Right lung (tissue), 5 donors: ENCODE data around the gene SCNN1B. TPM values are rescaled to one million over a fixed set of nuclear protein-coding genes. Genes with fewer than 3 reads are reported as not detected.
"Not testable (repeated sequence)": the region's sequence is repeated elsewhere in the genome, so short reads cannot be mapped to it uniquely, and the experiment has no call there.

Experiments
- DNase-seq, 2 donors: peaks; one replicate each; pipeline ENCODE4 v3.0.0-alpha.2; 2013
- polyA plus RNA-seq, 5 donors: library from polyadenylated mRNA; unstranded; fragments of 120-200 nt; gene quantifications; one replicate each; pipeline versions ENCODE4 v1.2.1 to v1.2.3, GENCODE V29; 2013; ENCODE audit warnings: inconsistent platforms in 1 of 5, low replicate concordance in 1 of 5; ENCODE audit not compliant: insufficient read length in 5 of 5, insufficient read depth in 1 of 5

SCNN1B gene
- polyA plus RNA-seq, 5 donors = 2.3 to 4.9 (median 2.7) TPM

DNA sequence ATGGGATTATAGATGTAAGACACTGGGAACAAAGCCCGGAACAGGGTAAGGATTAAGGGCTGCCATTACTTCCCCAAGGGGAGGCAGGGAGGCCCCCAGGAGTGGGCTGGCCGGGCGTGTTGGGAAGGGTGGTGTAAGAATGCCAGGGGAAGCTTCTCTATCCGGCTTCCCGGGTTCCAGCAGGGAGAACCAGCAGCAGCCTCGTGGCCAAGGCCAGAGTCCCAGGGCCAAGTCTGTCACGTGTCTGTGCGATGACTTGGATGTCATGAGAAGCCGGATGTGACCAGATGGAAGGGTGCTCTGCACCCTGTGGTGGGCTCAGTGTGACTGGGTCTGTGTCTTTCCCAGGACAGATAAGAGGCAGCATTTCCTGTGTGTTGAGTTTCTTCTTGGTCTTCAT is 52.1 kb downstream of the SCNN1B start:
- no peak for DNase-seq

DNA sequence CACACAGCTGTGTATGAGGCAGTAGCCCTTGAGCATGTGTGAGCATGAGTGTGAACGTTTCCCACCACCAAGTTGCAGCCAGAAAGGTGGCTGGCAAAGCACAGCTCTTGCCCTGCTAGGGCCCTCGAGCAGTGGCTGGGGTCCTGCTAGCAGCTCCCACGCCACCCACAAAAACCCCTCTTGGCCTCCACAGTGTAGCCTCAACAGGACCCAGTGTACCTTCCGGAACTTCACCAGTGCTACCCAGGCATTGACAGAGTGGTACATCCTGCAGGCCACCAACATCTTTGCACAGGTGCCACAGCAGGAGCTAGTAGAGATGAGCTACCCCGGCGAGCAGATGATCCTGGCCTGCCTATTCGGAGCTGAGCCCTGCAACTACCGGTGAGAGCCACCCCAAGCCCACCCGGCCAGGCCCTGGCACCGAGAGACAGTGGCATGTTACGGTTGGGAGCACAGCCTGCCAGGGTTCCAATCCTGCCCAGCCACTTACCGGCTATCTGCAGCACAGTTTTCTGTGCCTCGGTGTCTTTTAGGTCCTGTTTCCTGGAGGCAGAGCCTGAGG is 53.1 kb downstream of the SCNN1B start:
- DNase-seq = no peak

DNA sequence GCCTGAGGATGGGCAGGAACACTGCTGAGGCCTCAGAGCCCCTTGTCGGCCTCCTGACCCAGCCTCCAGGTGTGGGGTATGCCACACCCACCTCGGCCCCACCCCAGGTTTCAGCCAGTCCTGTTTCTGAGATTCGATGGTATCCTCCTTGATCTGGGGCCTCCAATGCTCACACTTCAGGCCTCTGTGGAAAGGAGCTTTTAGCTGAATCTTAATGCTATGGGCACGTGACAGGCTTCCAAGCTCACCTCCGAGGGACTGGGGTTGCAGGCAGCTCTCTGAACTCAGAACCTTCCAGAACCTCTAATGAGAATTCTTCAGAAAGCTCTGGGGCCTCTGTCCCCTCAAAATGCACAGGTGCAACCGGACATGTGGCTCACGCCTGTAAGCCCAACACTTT is 54.8 kb downstream of the SCNN1B start:
- DNase-seq = no peak

DNA sequence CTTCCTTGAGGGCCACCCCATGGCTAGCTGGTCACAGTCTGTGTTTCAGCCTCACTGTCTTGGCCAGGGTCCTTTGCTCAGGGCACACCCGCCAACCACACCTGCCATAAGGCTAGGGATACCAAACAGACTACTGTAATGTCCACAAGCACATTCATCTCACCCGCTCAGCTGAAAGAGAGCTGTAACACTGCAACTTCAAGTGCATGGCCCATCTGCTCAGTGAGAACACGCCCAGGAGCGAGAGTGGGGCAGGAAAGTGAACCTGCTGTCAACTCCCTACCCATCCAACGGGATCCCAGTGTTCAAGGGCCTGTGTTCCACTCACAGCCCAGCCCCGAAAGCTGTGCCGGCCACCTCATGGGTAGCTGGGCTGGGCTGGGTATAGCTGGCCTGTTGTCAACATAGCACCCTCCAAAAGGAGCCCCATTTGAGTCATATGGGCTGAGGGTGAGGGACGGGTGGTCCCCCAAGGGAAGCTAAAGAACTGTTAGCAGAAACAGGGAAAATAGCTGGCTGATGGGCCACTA is 55.7 kb downstream of the SCNN1B start:
- no peak for DNase-seq

DNA sequence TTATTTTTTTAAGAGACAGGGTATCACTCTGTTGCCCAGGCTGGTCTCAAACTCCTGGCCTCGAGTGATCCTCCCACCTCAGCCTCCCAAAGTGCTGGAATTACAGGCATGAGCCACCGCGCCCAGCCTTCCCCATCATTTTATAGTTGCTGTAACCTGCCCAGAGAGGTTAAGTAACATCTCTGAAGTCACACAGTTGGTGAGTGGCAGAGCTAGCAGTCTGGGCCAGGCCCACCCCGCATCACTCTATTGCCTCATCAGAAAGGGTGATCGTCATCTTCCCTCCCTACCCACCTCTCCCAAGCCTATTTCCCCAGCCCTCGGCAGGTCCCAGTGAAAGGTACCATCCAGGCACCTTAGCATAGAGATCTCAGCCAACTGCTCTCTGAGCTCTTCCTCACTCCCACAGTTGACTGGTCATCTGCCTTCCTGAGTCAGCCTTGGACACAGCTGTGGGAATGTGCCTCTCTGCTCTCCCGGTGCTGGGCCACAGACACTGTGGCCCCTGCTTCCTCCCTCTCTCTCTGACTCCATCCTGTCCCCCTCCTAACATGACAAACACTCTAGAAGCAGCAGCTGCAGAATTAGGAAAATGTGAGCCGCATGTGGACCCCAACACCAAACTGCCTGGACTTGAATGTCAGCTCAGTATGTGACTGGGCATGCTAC is 57.1 kb downstream of the SCNN1B start:
- DNase-seq = no peak

DNA sequence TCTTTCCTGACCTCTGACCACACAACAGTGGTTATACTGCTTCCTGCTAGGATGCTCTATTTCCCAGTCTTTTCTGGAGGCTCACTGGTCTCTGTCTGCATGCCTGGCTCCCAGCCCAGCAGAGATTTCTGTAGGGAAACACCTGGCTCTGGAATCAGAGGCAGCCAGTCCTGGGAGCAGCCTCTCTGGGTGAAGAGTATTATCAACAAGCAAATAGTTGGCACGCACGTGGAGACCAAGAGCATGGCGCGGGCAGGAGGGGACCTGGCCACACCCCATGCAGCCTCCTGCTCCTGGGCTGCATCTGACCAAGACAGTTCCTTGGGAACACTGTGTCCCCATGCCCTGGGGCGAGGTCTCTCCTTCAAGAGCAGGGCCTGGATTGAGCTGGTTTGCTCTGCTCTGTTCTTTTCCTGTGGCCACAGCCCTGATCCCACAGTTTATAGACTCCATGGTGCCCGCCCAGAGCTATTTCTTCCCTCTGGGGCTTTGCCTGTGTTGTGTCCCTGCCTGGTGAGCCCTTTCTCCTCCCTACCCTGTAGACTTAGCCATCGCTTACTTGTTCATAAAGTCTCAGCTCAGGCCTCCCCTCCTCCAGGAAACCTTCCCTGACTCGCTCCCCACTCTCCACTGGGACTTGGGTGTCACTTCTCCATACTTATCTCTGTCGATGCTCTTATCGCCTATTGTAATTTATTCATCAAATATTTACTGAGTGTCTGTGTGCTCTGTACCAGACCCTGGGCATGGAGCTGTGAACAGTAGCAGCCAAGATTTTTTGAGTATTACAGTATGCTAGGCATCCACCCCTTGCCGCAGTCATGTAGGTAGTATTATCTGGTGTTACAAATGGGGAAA is 60.6 kb downstream of the SCNN1B start:
- peak; percentile 20 to 32 for DNase-seq

DNA sequence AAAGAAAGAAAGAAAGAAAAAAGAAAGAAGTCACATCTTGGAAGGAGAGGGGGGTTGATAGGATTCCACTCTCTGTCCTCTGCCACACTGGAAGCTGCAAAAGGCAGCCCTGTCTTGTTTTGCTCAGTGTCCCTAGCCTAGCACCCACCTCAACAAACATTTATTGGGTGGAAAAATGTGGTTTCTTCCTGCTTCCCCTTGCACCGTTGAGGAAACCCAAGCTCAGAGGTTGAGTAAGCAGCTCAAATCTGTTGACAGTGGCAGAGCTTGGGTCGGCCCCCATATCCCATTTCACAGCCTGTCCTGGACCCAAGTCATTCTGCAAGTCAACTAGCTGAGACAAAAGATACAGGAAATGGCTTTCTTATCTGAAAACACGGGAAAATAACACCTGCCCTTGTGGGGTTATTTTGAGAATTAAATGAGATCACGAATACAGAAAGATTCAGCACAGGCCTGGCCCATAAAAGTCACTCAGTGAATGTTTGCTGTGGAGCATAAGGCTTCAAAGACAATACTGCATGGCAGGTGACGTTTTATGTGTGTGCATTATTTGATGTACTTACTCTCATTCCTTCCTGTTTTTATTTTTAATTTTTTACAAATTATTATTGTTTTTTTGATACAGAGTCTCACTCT is 63.6 kb downstream of the SCNN1B start:
- DNase-seq = no peak

DNA sequence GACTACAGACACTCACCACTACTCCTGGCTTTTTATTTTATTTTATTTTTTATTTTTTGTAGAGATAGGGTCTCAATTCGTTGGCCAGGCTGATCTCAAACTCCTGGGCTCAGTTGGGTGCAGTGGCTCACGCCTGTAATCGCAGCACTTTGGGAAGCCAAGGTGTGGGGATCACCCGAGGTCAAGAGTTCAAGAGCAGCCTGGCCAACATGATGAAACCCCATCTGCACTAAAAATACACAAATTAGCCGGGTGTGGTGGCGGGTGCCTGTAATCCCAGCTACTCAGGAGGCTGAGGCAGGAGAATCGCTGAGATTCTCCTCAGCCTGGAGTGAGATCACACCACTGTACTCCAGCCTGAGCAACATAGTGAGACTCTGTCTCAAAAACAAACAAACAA is 64.2 kb downstream of the SCNN1B start:
- not testable (repeated sequence) for DNase-seq

DNA sequence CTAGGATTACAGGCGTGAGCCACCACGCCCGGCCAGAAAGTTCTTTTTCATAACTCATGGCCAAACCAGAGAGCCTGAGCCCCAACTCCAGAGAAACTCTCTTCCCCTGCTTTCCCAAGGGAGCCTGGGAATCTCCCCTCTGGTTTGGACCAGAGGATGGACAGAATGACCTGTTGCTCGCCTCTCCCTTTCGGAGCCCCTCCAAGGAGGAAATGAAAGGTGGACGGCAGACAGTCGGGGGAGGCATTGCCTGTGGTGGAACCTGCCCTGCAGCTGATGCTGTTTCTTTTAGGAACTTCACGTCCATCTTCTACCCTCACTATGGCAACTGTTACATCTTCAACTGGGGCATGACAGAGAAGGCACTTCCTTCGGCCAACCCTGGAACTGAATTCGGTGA is 65.5 kb downstream of the SCNN1B start:
- DNase-seq = no peak

DNA sequence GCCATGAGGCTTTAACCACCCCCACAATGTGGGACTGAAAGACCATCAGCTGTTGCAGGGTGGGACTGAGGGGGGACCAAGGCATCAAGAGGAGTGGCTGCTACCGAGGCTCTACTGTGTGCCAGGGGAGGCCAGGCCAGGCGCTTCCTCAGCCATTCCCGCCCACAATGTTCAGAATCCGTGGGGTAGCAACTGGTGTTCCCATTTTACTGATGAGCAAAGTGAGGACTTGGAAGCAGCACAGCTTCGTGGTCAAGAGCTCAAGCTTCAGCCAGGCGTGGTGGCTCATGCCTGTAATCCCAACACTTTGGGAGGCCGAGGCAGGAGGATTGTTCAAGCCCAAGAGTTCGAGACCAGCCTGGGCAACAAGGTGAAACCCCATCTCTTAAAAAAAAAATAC is 65.9 kb downstream of the SCNN1B start:
- no peak for DNase-seq

DNA sequence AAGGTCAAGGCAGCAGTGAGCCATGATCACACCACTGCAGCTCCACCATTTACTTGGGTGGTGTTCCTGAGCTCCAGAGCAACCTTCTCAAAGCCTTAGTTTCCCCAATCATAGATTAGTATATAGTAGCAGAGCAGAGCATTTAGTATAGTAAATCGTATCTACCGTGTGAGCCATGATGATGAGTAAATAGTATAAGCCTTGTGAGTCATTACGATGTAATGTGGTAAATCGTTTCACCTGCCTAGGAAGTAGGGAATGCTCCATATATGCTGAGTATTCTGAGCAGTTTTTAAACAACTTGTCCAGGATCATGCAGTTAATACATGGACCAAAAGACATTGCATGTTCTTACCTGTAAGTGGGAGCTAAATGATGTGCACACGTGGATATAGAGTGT is 66.4 kb downstream of the SCNN1B start:
- no peak for DNase-seq

DNA sequence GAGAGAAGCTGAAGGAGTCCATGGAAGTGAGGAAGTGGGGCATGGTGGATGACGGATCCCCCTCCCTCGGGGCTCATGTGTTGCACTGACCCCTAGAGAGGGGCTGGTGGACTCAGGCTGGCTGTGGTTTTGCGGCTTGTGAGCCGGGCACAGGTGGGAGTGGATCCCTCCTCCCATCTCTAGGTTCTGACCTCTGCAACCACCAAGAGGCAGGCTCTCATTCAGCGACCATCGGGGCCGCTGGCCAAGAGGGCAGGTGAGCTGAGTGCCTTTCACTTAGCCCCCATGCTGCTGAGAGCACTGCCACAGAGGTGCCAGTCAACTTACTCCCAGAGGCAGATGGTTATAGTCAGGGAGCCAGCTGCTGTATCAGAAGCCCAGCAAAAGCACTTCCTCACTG is 67.3 kb downstream of the SCNN1B start:
- DNase-seq = no peak

DNA sequence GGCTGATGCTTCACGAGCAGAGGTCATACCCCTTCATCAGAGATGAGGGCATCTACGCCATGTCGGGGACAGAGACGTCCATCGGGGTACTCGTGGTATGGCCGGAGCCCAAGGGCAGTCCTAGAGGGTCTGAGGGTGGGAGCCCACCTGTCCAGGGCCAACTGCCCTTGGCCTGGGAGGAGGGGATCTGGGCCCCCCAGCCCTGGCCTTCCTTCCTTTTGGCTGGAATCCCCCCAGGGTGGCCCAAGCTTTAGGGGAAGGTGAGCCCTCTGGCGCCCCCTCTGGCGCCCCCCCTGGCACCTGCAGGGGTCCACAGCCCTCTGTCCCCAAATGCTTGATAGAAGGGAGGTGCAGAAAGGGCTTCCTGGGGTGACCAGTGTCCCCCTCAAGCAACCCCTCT is 69.3 kb downstream of the SCNN1B start:
- DNase-seq = no peak

DNA sequence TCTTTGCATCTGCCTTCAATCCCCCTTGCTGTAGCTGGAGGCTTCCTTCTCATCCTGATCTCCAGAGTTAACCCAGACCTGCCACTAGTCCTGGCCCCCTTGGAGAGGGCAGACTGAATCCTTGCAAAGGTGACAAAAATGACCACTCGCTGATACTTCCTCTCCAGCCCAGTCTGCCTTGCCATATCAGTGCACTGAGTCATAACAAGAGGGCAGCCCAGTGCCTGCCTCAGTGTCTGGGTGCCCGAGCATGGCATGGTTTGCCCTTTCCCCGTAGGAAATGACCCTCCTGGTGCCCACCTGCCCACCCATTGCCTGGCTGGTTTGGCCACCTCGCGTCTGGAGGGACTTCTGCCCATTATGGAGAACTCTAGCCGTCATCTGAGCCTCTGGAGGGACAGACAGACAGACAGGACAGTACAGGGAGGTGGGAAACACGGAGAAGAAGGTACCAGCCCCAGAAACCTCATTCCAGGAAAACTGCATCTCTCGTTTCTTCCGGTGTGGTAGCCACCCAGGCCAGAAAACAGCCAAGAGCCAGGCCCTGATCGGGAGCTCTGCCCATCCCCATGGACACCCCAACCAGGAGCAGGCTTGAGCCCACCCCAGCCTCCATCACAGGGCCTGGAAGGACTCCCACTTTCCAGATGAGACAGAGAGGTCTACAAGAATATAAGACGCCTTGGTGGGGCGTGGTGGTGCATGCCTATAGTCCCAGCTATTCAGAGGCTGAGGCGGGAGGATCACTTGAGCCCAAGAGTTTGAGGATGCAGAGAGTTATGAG is 71.5 kb downstream of the SCNN1B start:
- DNase-seq = no peak

DNA sequence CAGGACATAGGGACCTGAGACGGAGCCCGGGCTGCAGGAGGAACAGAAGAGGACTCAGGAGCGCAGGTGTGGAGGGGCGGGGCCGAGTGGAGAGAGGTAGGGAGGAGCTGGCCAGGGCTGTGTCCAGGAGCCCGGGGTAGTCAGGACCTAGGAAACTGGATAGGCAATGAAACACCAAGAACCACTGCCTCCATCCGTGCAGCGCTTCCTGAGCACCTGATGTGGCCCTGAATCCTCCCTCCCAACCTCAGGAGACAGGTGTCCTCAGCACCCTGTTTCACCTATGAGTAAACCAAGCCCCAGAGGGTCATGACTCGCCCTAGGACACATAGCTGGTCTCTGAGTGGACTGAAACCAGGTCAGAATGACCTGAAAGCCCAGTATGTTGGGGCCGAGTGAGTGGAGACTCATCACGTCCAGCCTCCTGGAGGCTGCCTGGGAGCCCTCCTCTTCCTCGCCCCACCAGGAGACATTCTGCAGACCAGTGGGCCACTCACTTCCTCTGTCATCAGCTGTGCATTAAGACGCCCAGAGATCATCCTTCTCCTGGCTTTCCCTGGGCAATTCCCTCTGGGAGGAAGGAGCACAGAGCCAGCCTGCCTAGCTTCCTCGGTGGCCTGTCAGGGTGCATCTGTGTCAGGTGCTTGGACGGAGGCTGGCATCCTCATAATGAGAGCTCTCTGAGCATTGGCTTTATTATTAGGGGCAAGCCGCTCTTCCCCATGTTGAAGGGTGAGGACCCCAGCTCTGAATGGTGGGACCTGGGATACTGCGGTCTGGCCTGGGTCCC is 72.8 kb downstream of the SCNN1B start:
- no peak for DNase-seq

DNA sequence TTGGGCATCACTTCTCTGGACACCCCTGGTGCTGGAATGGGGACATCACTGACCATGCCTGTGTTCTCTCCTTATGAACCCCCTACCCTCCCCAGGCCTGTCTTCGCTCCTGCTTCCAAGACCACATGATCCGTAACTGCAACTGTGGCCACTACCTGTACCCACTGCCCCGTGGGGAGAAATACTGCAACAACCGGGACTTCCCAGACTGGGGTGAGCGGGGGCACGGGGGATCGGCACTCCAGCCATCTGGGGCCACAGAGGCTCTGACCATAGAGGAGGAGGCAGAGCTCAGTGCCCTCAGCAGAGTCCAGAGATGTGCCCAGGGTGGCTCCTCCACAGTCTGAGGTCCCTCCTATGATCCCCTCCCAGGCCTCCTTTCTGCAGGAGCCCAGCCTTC is 73.5 kb downstream of the SCNN1B start:
- DNase-seq = no peak

DNA sequence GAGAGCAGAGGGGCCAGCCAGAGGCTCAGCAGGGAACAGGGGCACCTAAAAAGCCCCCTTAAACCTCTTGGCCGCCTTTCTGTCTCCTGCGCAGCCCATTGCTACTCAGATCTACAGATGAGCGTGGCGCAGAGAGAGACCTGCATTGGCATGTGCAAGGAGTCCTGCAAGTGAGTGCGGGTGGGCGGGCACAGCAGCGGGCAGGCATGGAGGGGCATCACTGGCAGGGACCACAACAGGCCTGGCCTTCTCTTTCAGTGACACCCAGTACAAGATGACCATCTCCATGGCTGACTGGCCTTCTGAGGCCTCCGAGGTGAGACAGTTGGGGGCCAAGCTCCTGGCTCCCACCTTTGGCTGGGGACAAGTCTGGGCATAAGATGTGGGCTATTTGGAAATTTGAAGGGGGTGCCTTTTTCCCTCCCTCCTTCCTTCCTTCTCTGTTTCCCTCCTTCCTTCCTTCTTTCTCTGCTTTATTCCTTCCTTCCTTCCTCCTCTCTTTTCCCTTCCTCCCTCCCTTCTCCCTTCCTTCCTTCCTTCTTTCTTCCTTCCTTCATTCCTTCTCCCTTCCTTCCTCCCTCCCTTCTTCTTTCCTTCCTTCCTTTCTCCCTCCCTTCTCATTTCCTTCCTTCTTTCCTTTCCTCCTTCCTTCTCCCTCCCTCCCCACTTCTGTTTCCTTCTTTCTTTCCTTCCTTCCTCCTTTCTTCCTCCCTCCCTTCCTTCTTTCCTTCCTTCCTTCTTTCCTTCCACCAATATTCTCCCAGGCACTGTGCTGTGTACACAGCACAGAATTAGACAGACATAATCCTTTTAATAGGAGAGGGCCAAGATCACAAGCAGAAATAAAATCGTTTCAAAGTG is 75.2 kb downstream of the SCNN1B start:
- no peak for DNase-seq

DNA sequence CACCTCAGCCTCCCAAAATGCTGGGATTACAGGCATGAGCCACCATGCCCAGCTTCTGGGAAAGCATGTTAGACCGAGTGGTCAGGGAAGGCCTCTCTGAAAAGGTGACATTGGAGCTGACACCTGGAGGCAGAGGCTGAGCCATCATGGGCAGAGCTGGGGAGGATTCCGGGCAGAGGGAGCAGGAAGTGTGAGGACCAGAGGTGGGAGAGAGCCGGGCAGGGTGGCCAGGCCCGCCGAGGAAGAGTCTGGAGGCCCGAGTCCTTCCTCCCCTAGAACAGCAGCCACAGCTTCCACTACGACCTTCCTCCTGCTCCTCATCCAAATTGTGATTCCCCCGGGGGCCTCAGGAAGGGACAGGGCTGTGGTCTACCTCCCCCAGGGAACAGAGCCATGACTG is 76.2 kb downstream of the SCNN1B start:
- DNase-seq = no peak

DNA sequence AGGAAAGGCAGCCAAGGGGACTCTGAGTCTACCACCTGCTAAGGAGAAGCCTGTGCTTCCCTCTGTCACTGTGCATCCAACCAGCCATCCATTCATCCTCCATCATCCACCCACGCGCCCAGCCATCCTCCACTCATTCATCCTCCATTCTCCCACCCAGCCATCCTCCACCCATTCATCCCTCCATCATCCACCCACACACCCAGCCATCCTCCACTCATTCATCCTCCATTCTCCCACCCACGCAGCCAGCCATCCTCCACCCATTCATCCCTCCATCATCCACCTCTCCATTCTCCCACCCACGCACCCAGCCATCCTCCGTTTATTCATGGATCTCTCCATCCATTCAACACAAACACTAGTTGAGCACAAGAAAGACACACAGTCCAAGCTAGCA is 76.8 kb downstream of the SCNN1B start:
- DNase-seq = no peak

DNA sequence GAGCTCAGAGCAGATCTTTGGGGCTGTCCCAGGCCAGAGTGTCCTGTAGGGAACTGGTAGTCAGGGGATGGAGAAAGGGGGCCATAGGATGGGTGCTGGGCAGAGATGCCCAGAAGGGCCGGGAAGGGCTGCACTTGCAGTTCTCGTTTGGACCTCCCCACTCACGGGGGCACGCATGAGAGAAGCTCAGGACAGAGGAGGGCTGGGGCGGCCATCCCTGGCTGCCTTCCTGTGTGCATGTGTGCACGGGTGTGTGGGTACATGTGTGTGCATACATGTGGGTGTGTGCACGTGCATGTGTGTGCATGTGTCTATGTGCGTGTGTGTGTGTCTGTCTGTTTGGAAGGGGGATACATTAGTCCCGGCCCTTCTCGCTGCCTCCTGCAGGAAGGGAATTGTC is 77.6 kb downstream of the SCNN1B start:
- DNase-seq = no peak
